HEK293 (cell line): ENCODE results near the gene KIRREL3.

Source experiments
- CTCF ChIA-PET: fragments of 350-600 bp; formaldehyde crosslinking; extraction: SDS; loops from one replicate; lab custom pipeline; 2021; ENCODE audit warnings: antibody characterized with exemption; lab: Yijun Ruan, JAX
- POLR2A ChIA-PET: fragments of 300-600 bp; formaldehyde crosslinking; extraction: SDS; loops from one replicate; lab custom pipeline; 2020; ENCODE audit warnings: antibody characterized with exemption, inconsistent platforms; lab: Yijun Ruan, JAX
- H3K27ac ChIP-seq: fragments of 200-500 bp; sonication (Bioruptor generic); 2 replicates; pipeline ENCODE4 v1.5.1; 2014; ENCODE audit warnings: low read depth, low read length, control low read depth, inconsistent platforms; ENCODE audit errors: extremely low read depth
- H3K36me3 ChIP-seq, 2 experiments: fragments of 200-500 bp in 1 of 2; sonication (Bioruptor generic) in 1 of 2; 1 replicate in 1 of 2; 2 replicates in 1 of 2; pipeline ENCODE4 v1.5.1; 2014 to 2017; ENCODE audit warnings: inconsistent platforms in 2 of 2, low read length in 2 of 2; ENCODE audit not compliant: control insufficient read depth in 2 of 2, insufficient read depth in 1 of 2
- H3K4me1 ChIP-seq: fragments of 200-500 bp; sonication (Bioruptor generic); 2 replicates; pipeline ENCODE4 v1.5.1; 2014; ENCODE audit warnings: mild to moderate bottlenecking, low read length, inconsistent platforms; ENCODE audit not compliant: control insufficient read depth, insufficient read depth
- H3K4me3 ChIP-seq: 2 replicates; pipeline ENCODE4 v1.5.1; 2011; ENCODE audit warnings: low read depth, mild to moderate bottlenecking, control low read depth, low read length, moderate library complexity
- H3K9me3 ChIP-seq: fragments of 200-500 bp; sonication (Bioruptor generic); 2 replicates; pipeline ENCODE4 v1.5.1; 2014; ENCODE audit warnings: low read depth, low read length, inconsistent platforms; ENCODE audit not compliant: control insufficient read depth, insufficient read depth
- ELK4 ChIP-seq: IDR thresholded peaks from 2 replicates; pipeline ENCODE4 v1.6.1; 2011; ENCODE audit warnings: mild to moderate bottlenecking, low read depth, low read length, borderline replicate concordance
- HOXD13 ChIP-seq: sonication (generic); formaldehyde crosslinking; IDR thresholded peaks from 2 replicates; pipeline ENCODE4 v1.8.0; 2022; ENCODE audit warnings: missing genetic modification reagents, borderline replicate concordance
- OSR2 ChIP-seq: fragments of 450-650 bp; formaldehyde crosslinking; IDR thresholded peaks from 2 replicates; pipeline ENCODE4 v1.5.1; 2016; ENCODE audit warnings: missing biosample characterization, missing genetic modification characterization
- OVOL3 ChIP-seq: fragments of 450-650 bp; formaldehyde crosslinking; IDR thresholded peaks from 2 replicates; pipeline ENCODE4 v1.5.1; 2016; ENCODE audit warnings: missing biosample characterization, missing genetic modification characterization
- SALL2 ChIP-seq: fragments of 450-650 bp; formaldehyde crosslinking; IDR thresholded peaks from 2 replicates; pipeline ENCODE4 v1.5.0; 2017; ENCODE audit warnings: missing biosample characterization, mild to moderate bottlenecking, missing genetic modification characterization, borderline replicate concordance
- TRIM28 ChIP-seq: IDR thresholded peaks from 2 replicates; pipeline ENCODE4 v1.6.1; 2011; ENCODE audit warnings: low read length, control low read depth, borderline replicate concordance
- TSHZ1 ChIP-seq: fragments of 450-650 bp; formaldehyde crosslinking; IDR thresholded peaks from 2 replicates; pipeline ENCODE4 v1.5.1; 2016; ENCODE audit warnings: missing biosample characterization, missing genetic modification characterization, borderline replicate concordance
- ZBTB17 ChIP-seq: fragments of 450-650 bp; formaldehyde crosslinking; IDR thresholded peaks from 2 replicates; pipeline ENCODE4 v1.5.1; 2016; ENCODE audit warnings: missing biosample characterization, missing genetic modification characterization
- ZNF114 ChIP-seq: fragments of 450-650 bp; formaldehyde crosslinking; IDR thresholded peaks from 2 replicates; pipeline ENCODE4 v1.5.0; 2017; ENCODE audit warnings: missing biosample characterization, missing genetic modification characterization
- ZNF155 ChIP-seq: fragments of 450-650 bp; formaldehyde crosslinking; IDR thresholded peaks from 2 replicates; pipeline ENCODE4 v1.5.1; 2016; ENCODE audit warnings: missing biosample characterization, missing genetic modification characterization
- ZNF202 ChIP-seq: fragments of 450-650 bp; formaldehyde crosslinking; IDR thresholded peaks from 2 replicates; pipeline ENCODE4 v1.5.1; 2016; ENCODE audit warnings: missing biosample characterization, missing genetic modification characterization, borderline replicate concordance
- ZNF548 ChIP-seq: fragments of 450-650 bp; formaldehyde crosslinking; IDR thresholded peaks from 2 replicates; pipeline ENCODE4 v1.5.1; 2016; ENCODE audit warnings: missing biosample characterization, missing genetic modification characterization
- ZNF626 ChIP-seq: fragments of 450-650 bp; sonication (Bioruptor Pico); formaldehyde crosslinking; IDR thresholded peaks from 2 replicates; pipeline ENCODE4 v1.5.1; 2018; ENCODE audit warnings: missing biosample characterization, missing genetic modification characterization, inconsistent platforms
- ZNF658 ChIP-seq: fragments of 450-650 bp; formaldehyde crosslinking; IDR thresholded peaks from 2 replicates; pipeline ENCODE4; 2016; ENCODE audit warnings: missing biosample characterization, missing genetic modification characterization
- ZSCAN18 ChIP-seq: fragments of 450-650 bp; formaldehyde crosslinking; IDR thresholded peaks from 2 replicates; pipeline ENCODE4 v1.5.1; 2016; ENCODE audit warnings: missing biosample characterization, missing genetic modification characterization
- TF ChIP-seq, protein P1 (sequence below): fragments of 450-650 bp; IDR thresholded peaks from 2 replicates; pipeline ENCODE4 v1.5.1; 2018; ENCODE audit warnings: missing biosample characterization, mild to moderate bottlenecking, missing genetic modification characterization
- TF ChIP-seq, protein P2 (sequence below): fragments of 450-650 bp; formaldehyde crosslinking; IDR thresholded peaks from 2 replicates; pipeline ENCODE4 v1.5.1; 2017; ENCODE audit warnings: missing biosample characterization, missing genetic modification characterization
- TF ChIP-seq, protein P3 (sequence below): fragments of 450-650 bp; formaldehyde crosslinking; IDR thresholded peaks from 2 replicates; pipeline ENCODE4 v1.5.1; 2016; ENCODE audit warnings: missing biosample characterization, missing genetic modification characterization
- TF ChIP-seq, protein P4 (sequence below): fragments of 450-650 bp; formaldehyde crosslinking; IDR thresholded peaks from 2 replicates; pipeline ENCODE4 v1.5.1; 2016; ENCODE audit warnings: missing biosample characterization, missing genetic modification characterization
- TF ChIP-seq, protein P5 (sequence below): fragments of 450-650 bp; formaldehyde crosslinking; IDR thresholded peaks from 2 replicates; pipeline ENCODE4 v1.5.1; 2016; ENCODE audit warnings: missing biosample characterization, missing genetic modification characterization

KIRREL3 gene

GRCh38 chr11:126393143-126393542 is 607.4 kb downstream of the KIRREL3 start:
- H3K4me1 ChIP-seq, result no peaks in the 10 kb centered on the region
- no peak for TF ChIP-seq ZNF202 (tag by site-specific recombination)
- TF ChIP-seq, protein P1, sequence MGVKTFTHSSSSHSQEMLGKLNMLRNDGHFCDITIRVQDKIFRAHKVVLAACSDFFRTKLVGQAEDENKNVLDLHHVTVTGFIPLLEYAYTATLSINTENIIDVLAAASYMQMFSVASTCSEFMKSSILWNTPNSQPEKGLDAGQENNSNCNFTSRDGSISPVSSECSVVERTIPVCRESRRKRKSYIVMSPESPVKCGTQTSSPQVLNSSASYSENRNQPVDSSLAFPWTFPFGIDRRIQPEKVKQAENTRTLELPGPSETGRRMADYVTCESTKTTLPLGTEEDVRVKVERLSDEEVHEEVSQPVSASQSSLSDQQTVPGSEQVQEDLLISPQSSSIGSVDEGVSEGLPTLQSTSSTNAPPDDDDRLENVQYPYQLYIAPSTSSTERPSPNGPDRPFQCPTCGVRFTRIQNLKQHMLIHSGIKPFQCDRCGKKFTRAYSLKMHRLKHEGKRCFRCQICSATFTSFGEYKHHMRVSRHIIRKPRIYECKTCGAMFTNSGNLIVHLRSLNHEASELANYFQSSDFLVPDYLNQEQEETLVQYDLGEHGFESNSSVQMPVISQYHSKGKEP (tag by site-specific recombination), result no peak
- TF ChIP-seq OVOL3 (tag by site-specific recombination), result no peak
- no peak for TF ChIP-seq ZNF626
- TF ChIP-seq ZNF155, result no peak
- TF ChIP-seq ELK4, result no peak
- no peak for TF ChIP-seq ZNF548 (tag by site-specific recombination)
- TF ChIP-seq TRIM28, result no peak
- TF ChIP-seq HOXD13 (CRISPR knock-in tag), result no peak
- TF ChIP-seq ZSCAN18, result no peak
- TF ChIP-seq ZNF114 (tag by site-specific recombination), result no peak
- no peak for TF ChIP-seq ZBTB17
- TF ChIP-seq OSR2 (tag by site-specific recombination), result no peak
- TF ChIP-seq, protein P2, sequence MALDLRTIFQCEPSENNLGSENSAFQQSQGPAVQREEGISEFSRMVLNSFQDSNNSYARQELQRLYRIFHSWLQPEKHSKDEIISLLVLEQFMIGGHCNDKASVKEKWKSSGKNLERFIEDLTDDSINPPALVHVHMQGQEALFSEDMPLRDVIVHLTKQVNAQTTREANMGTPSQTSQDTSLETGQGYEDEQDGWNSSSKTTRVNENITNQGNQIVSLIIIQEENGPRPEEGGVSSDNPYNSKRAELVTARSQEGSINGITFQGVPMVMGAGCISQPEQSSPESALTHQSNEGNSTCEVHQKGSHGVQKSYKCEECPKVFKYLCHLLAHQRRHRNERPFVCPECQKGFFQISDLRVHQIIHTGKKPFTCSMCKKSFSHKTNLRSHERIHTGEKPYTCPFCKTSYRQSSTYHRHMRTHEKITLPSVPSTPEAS (tag by site-specific recombination), result no peak
- TF ChIP-seq ZNF658 (tag by site-specific recombination), result no peak
- TF ChIP-seq SALL2 (tag by site-specific recombination), result no peak
- TF ChIP-seq, protein P3, sequence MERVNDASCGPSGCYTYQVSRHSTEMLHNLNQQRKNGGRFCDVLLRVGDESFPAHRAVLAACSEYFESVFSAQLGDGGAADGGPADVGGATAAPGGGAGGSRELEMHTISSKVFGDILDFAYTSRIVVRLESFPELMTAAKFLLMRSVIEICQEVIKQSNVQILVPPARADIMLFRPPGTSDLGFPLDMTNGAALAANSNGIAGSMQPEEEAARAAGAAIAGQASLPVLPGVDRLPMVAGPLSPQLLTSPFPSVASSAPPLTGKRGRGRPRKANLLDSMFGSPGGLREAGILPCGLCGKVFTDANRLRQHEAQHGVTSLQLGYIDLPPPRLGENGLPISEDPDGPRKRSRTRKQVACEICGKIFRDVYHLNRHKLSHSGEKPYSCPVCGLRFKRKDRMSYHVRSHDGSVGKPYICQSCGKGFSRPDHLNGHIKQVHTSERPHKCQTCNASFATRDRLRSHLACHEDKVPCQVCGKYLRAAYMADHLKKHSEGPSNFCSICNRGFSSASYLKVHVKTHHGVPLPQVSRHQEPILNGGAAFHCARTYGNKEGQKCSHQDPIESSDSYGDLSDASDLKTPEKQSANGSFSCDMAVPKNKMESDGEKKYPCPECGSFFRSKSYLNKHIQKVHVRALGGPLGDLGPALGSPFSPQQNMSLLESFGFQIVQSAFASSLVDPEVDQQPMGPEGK, result no peak
- TF ChIP-seq, protein P4, sequence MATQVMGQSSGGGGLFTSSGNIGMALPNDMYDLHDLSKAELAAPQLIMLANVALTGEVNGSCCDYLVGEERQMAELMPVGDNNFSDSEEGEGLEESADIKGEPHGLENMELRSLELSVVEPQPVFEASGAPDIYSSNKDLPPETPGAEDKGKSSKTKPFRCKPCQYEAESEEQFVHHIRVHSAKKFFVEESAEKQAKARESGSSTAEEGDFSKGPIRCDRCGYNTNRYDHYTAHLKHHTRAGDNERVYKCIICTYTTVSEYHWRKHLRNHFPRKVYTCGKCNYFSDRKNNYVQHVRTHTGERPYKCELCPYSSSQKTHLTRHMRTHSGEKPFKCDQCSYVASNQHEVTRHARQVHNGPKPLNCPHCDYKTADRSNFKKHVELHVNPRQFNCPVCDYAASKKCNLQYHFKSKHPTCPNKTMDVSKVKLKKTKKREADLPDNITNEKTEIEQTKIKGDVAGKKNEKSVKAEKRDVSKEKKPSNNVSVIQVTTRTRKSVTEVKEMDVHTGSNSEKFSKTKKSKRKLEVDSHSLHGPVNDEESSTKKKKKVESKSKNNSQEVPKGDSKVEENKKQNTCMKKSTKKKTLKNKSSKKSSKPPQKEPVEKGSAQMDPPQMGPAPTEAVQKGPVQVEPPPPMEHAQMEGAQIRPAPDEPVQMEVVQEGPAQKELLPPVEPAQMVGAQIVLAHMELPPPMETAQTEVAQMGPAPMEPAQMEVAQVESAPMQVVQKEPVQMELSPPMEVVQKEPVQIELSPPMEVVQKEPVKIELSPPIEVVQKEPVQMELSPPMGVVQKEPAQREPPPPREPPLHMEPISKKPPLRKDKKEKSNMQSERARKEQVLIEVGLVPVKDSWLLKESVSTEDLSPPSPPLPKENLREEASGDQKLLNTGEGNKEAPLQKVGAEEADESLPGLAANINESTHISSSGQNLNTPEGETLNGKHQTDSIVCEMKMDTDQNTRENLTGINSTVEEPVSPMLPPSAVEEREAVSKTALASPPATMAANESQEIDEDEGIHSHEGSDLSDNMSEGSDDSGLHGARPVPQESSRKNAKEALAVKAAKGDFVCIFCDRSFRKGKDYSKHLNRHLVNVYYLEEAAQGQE (tag by site-specific recombination), result no peak
- TF ChIP-seq TSHZ1 (tag by site-specific recombination), result no peak
- TF ChIP-seq, protein P5, sequence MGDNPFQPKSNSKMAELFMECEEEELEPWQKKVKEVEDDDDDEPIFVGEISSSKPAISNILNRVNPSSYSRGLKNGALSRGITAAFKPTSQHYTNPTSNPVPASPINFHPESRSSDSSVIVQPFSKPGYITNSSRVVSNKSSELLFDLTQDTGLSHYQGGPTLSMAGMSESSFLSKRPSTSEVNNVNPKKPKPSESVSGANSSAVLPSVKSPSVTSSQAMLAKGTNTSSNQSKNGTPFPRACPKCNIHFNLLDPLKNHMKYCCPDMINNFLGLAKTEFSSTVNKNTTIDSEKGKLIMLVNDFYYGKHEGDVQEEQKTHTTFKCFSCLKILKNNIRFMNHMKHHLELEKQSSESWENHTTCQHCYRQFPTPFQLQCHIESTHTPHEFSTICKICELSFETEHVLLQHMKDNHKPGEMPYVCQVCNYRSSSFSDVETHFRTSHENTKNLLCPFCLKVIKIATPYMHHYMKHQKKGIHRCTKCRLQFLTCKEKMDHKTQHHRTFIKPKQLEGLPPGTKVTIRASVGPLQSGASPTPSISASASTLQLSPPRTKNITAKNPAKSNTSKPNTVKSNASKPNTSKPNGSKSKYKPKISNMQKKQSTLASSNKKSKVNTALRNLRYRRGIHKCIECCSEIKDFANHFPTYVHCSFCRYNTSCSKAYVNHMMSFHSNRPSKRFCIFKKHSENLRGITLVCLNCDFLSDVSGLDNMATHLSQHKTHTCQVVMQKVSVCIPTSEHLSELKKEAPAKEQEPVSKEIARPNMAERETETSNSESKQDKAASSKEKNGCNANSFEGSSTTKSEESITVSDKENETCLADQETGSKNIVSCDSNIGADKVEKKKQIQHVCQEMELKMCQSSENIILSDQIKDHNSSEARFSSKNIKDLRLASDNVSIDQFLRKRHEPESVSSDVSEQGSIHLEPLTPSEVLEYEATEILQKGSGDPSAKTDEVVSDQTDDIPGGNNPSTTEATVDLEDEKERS (tag by site-specific recombination), result no peak
- no peaks in the 10 kb centered on the region for H3K9me3 ChIP-seq
- no peaks in the 10 kb centered on the region for H3K36me3 ChIP-seq
- ChIA-PET POLR2A (no interaction called here), CTCF (interaction anchor here (1.1 kb wide), 1 partner anchor 82 kb away, joined by 4 read pairs; no protein-coding TSS in a partner anchor)
- no peak overlapping the region for H3K27ac ChIP-seq
- H3K4me3 ChIP-seq, result no peak overlapping the region
